Measurements from ENCODE around the gene NANOGP8. TPM values are rescaled to one million over a fixed set of nuclear protein-coding genes. Genes with fewer than 3 reads are reported as not detected.

Gene NANOGP8
- total RNA-seq, 1 donor from 2014 or later, result not detected

DNA sequence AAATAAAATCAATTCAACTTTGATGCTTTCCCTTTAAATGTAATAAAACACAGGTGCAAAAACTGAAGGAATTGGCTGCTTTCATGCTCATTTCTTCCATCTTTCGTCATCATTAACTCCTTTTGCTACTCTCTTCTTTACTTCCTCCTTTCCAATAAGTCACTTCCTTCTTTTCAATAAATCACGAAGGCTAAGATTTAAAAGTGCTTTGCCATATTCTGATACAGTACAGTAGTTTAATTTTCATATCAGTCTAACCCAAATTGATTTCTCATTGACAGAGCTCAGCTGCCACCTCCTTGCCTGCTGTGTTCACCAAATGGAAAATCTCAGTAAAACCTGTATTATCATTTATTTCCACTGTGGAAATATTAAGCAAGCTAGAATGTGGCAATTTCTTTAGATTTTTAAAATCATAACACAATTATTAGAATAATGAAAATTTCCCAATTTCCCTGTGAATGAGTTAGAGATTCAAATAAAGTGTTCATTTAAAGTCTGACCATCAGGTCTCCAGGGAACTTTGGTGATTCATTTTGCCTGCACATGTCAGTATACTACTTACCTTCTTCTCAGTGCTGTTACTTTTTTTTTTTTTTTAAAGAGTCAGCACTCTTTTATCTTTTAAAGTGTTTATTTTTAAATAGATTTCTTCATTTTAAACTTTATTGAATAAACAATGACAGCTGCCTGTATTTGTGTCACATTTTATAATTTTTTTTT, 41.6 kb downstream of the NANOGP8 start:
- no peak for DNase-seq (ENCODE audit: low read depth)

DNA sequence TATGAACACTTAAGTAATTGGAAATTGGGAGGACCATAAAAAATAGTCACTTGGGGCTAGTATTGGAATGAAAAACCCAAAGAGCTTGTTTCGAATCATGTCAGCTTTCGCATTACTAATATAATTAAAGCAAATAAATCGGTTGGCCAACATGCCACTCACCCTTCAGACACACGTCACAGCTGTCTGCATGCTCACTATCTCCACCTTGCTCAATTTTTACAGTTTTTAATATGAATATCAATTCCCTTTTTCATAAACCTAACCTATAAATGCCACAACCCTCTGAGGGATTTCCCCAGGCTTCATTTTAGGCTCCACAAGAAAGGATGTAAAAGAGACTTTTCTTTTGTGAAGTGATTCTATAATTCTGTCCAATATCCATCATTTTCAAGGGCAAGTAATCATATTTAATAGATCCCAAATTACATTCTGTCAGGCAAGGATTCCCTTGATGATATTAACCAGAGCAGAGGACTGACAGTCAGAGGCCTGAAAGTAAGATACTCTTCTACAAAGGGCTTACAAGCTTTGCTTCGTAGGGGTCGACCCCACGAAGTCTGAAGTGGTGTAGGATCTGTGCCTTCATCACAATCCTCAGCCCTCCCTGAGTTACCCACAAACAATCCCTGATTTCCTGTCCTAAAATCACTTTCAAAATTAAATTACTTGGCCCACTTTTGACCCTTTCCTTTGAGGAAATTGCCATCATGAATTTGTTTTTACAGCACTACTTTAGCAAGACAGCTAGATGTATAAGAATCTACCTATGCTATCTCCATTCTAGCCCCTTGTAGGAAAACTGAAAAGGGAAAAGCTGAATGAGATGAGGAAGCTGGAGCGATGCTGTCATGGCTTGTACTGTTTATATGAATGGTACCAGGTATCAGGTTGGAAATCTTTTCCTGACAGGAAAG, 44.5 kb downstream of the NANOGP8 start:
- DNase-seq (ENCODE audit: low read depth), result no peak
- no peak overlapping the region for H3K4me3 ChIP-seq (ENCODE audit: low read depth, low read length)
- TF ChIP-seq, protein P1, sequence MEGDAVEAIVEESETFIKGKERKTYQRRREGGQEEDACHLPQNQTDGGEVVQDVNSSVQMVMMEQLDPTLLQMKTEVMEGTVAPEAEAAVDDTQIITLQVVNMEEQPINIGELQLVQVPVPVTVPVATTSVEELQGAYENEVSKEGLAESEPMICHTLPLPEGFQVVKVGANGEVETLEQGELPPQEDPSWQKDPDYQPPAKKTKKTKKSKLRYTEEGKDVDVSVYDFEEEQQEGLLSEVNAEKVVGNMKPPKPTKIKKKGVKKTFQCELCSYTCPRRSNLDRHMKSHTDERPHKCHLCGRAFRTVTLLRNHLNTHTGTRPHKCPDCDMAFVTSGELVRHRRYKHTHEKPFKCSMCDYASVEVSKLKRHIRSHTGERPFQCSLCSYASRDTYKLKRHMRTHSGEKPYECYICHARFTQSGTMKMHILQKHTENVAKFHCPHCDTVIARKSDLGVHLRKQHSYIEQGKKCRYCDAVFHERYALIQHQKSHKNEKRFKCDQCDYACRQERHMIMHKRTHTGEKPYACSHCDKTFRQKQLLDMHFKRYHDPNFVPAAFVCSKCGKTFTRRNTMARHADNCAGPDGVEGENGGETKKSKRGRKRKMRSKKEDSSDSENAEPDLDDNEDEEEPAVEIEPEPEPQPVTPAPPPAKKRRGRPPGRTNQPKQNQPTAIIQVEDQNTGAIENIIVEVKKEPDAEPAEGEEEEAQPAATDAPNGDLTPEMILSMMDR (conservative IDR thresholded peaks at IDR 0.05; ENCODE audit: low read depth, low read length), result no peak

More for the DNA sequence above, 41.6 kb downstream of the NANOGP8 start:
- H3K4me3 ChIP-seq (ENCODE audit: low read depth, low read length), result no peak overlapping the region
- TF ChIP-seq, protein P1 (conservative IDR thresholded peaks at IDR 0.05; ENCODE audit: low read depth, low read length), result no peak

DNA sequence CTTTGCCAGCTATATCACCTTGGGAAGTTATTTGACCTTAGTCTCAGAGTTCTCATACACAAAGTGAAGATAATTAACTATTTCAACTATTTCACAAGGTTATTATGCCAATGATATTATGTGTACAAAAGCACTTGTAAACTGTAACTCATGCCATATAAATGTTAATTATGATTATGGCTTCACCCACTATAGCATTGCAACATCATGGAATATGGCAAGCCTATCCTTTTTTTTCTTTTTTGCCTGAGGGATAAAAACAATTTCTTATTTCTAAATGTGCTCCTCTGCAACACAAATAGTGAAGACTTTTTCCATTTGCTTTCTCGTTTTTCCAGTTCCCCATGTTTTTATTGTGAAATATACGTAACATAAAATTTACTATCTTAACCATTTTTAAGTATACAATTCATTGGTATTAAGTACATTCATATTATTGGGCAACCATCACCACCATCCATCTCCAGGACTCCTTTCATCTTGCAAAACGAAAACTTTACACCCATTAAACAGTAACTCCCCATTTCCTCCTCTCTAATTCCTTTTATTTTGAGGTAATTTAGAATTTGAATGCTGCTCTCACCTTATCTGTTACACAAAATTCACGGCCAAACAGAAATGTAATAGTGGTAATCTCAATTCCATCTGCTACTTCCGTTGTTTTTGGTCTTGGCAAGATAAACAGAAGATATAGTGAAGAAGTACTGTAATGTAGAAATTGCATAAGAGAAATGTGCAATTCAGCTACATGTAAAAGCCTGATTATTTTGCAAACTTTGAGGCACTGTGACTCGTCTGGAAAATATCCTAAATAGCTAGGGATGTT, 46.3 kb downstream of the NANOGP8 start:
- no peak overlapping the region for H3K4me3 ChIP-seq (ENCODE audit: low read depth, low read length)
- TF ChIP-seq, protein P1 (conservative IDR thresholded peaks at IDR 0.05; ENCODE audit: low read depth, low read length), result no peak
- no peak for DNase-seq (ENCODE audit: low read depth)

Other genes starting within 250 kb of the NANOGP8 start
- gene AQR, start 115.6 kb downstream of the NANOGP8 start, total RNA-seq, result 17.3 and 22.1 TPM in 2 replicates
- gene ZNF770, start 97.0 kb downstream of the NANOGP8 start, total RNA-seq, result 19.3 and 22.4 TPM in 2 replicates